Keratinocyte (primary cell): Measurements from ENCODE around the gene CALHM4.

Experiments used
- CTCF ChIP-seq, 3 experiments: IDR thresholded peaks in 1 of 3; conservative IDR thresholded peaks in 1 of 3; optimal IDR thresholded peaks in 1 of 3; 2 replicates in 2 of 3; 3 replicates in 1 of 3; pipeline versions ENCODE3 to v1.5.1; 2011; ENCODE audit warnings: low read length in 3 of 3, mild to moderate bottlenecking in 3 of 3, moderate library complexity in 2 of 3, control low read depth in 1 of 3, inconsistent platforms in 1 of 3; ENCODE audit not compliant: insufficient read depth in 2 of 3; ENCODE audit errors: extremely low read depth in 1 of 3
- EZH2 ChIP-seq: IDR thresholded peaks from one replicate; pipeline ENCODE4 v1.6.1; 2012; ENCODE audit warnings: inconsistent platforms, mild to moderate bottlenecking, low read length, moderate library complexity

- TF ChIP-seq CTCF (optimal IDR thresholded peaks at IDR 0.05 in 1 of 3, IDR thresholded peaks at IDR 0.05 in 1 of 3, conservative IDR thresholded peaks at IDR 0.05 in 1 of 3; ENCODE audit: extremely low read depth in 1 of 3, insufficient read depth in 2 of 3, low read length in 3 of 3) (no peak), EZH2 (no peak)
Observed at GRCh38 chr6:116562019-116562403, 8.5 kb downstream of the CALHM4 start.
